Measurements from ENCODE around the gene NKD2.
"Not testable (repeated sequence)": the region's sequence is repeated elsewhere in the genome, so short reads cannot be mapped to it uniquely, and the experiment has no call there.

Gene NKD2

GRCh38 chr5:1075931-1076330, 67.3 kb downstream of the NKD2 start:
- DNase-seq: no peak

GRCh38 chr5:1076406-1076805, 67.8 kb downstream of the NKD2 start:
- DNase-seq: no peak

GRCh38 chr5:1077026-1077425, 68.4 kb downstream of the NKD2 start:
- no peak for DNase-seq

- DNase-seq: no peak
Observed at GRCh38 chr5:1077491-1078020, 69.0 kb downstream of the NKD2 start.

- DNase-seq: no peak
Observed at GRCh38 chr5:1078206-1078605, 69.6 kb downstream of the NKD2 start.

- DNase-seq: no peak
Observed at GRCh38 chr5:1078851-1079250, 70.2 kb downstream of the NKD2 start.

- no peak for DNase-seq
Observed at GRCh38 chr5:1079486-1079885, 70.9 kb downstream of the NKD2 start.

GRCh38 chr5:1079961-1080360, 71.4 kb downstream of the NKD2 start:
- DNase-seq: no peak

GRCh38 chr5:1080432-1080831, 71.8 kb downstream of the NKD2 start:
- DNase-seq: no peak

- no peak for DNase-seq
Observed at GRCh38 chr5:1081519-1081918, 72.9 kb downstream of the NKD2 start.

- not testable (repeated sequence) for DNase-seq
Observed at GRCh38 chr5:1083026-1083425, 74.4 kb downstream of the NKD2 start.

GRCh38 chr5:1083823-1084605, 75.4 kb downstream of the NKD2 start:
- no peak for DNase-seq

GRCh38 chr5:1085391-1085790, 76.8 kb downstream of the NKD2 start:
- DNase-seq: no peak

- DNase-seq: no peak
Observed at GRCh38 chr5:1086137-1086536, 77.5 kb downstream of the NKD2 start.

- DNase-seq: no peak
Observed at GRCh38 chr5:1086871-1087270, 78.3 kb downstream of the NKD2 start.

- no peak for DNase-seq
Observed at GRCh38 chr5:1087428-1087827, 78.8 kb downstream of the NKD2 start.

GRCh38 chr5:1088031-1088430, 79.4 kb downstream of the NKD2 start:
- no peak for DNase-seq
